ENCODE measurements around the gene DQX1. TPM values are rescaled to one million over a fixed set of nuclear protein-coding genes. Genes with fewer than 3 reads are reported as not detected.
A peak's percentile ranks its signal among the peaks of the same experiment; 100 is the strongest.

DQX1 gene
- total and polyA plus RNA-seq, 2 experiments from 2014 or later: 0.32 to 0.52 TPM

DNA sequence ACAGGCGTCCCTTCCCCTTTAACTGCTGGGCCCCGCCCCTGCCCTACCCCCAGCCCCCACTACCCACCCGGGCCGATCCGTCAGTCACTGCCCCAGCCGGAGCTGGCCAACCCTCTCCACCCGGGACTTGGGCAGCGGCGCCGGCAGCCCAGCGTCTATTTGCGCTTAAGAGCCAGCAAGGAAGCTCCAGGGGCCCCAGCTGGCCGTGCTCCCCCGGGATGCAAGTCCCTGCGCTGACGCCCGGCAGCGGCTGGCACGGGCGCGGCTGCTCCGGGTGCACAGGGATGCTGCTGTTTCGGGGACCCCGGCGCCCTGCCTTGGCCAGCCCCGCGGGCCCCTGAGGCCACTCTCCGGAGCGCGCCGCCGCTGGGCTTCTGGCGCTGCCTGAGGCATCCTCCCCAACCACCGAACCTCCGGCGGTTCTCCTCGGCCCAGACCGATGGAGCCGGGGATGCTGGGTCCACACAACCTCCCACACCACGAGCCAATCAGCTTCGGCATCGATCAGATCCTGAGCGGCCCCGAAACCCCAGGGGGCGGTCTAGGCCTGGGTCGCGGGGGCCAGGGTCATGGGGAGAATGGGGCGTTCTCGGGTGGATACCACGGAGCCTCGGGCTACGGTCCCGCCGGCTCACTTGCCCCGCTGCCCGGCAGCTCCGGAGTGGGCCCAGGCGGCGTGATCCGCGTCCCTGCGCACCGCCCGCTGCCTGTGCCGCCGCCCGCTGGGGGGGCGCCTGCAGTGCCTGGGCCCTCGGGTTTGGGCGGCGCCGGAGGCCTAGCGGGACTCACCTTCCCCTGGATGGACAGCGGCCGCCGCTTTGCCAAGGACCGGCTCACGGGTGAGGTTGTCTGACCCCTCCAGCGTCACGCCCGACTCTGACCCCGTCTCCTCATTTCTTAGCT lies 11.4 kb downstream of the DQX1 start, which contains the start of gene TLX2:
TSS of gene TLX2 (plus strand) at position 83 of the 903 bp plus-strand sequence. CDS start at position 440, 357 bp downstream.
- peak; percentile 67 for DNase-seq (ENCODE audit: low spot score)
- Histone ChIP-seq H3K9me2 (ENCODE audit: insufficient read depth) (peaks cover 7% of the 10 kb centered on the region), H2AFZ (peak within 1 kb of the TSS; percentile 94), H3K4me1 (ENCODE audit: insufficient read depth) (peaks cover 15% of the 10 kb centered on the region; the same call in 1 of the 2 replicates), H4K20me1 (replicated peaks; ENCODE audit: insufficient read depth) (no peaks in the 10 kb centered on the region; the same call in 1 of the 2 replicates), H3K79me2 (replicated peaks; ENCODE audit: insufficient read depth) (no peaks in the 10 kb centered on the region), H3K4me3 (peak within 1 kb of the TSS; percentile 57), H3F3A (replicated peaks; ENCODE audit: low read depth) (peaks cover 5% of the 10 kb centered on the region; the same call in 1 of the 2 replicates), H3K27me3 (ENCODE audit: insufficient read depth) (peaks cover 100% of the 10 kb centered on the region), H3K27ac (ENCODE audit: low read depth) (no peak within 1 kb of the TSS), H3K36me3 (ENCODE audit: insufficient read depth) (no peaks in the 10 kb centered on the region), H3K4me2 (peak within 1 kb of the TSS; percentile 80)
- Mint-ChIP-seq H3K9me3 (peaks cover 24% of the 10 kb centered on the region), H3K4me3 (peak within 1 kb of the TSS; percentile 70), H3K36me3 (ENCODE audit: low read depth) (peaks cover 8% of the 10 kb centered on the region), H3K27me3 (ENCODE audit: insufficient read depth, low read depth, poor library complexity) (peaks cover 93% of the 10 kb centered on the region), H3K27ac (no peak within 1 kb of the TSS), H3K4me1 (peaks cover 11% of the 10 kb centered on the region)
- TF ChIP-seq EZH2 (IDR thresholded peaks at IDR 0.05; ENCODE audit: low read depth, unreplicated experiment) (peak; percentile 54), STAT1 (IDR thresholded peaks at IDR 0.05; ENCODE audit: unreplicated experiment) (no peak), CTCF (conservative IDR thresholded peaks at IDR 0.05; ENCODE audit: low read depth in 2 of 2) (0 out of 4 replicates have a peak, but pooled peaks of 1 of the 2 experiments have one; percentile 7), POLR2AphosphoS5 (IDR thresholded peaks at IDR 0.05; ENCODE audit: low read depth) (no peak), CREB1 (CRISPR knock-in tag; IDR thresholded peaks at IDR 0.05; ENCODE audit: low read depth) (no peak), ZNF462 (CRISPR knock-in tag; IDR thresholded peaks at IDR 0.05) (no peak)
- TF ChIP-seq, protein P1, sequence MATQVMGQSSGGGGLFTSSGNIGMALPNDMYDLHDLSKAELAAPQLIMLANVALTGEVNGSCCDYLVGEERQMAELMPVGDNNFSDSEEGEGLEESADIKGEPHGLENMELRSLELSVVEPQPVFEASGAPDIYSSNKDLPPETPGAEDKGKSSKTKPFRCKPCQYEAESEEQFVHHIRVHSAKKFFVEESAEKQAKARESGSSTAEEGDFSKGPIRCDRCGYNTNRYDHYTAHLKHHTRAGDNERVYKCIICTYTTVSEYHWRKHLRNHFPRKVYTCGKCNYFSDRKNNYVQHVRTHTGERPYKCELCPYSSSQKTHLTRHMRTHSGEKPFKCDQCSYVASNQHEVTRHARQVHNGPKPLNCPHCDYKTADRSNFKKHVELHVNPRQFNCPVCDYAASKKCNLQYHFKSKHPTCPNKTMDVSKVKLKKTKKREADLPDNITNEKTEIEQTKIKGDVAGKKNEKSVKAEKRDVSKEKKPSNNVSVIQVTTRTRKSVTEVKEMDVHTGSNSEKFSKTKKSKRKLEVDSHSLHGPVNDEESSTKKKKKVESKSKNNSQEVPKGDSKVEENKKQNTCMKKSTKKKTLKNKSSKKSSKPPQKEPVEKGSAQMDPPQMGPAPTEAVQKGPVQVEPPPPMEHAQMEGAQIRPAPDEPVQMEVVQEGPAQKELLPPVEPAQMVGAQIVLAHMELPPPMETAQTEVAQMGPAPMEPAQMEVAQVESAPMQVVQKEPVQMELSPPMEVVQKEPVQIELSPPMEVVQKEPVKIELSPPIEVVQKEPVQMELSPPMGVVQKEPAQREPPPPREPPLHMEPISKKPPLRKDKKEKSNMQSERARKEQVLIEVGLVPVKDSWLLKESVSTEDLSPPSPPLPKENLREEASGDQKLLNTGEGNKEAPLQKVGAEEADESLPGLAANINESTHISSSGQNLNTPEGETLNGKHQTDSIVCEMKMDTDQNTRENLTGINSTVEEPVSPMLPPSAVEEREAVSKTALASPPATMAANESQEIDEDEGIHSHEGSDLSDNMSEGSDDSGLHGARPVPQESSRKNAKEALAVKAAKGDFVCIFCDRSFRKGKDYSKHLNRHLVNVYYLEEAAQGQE (IDR thresholded peaks at IDR 0.05; ENCODE audit: unreplicated experiment): no peak
- ATAC-seq: peak; percentile 23

All from GM23338 (cell line).